Measurements from ENCODE around the gene OTUD4. TPM values are rescaled to one million over a fixed set of nuclear protein-coding genes. Genes with fewer than 3 reads are reported as not detected.
"Not testable (repeated sequence)": the region's sequence is repeated elsewhere in the genome, so short reads cannot be mapped to it uniquely, and the experiment has no call there.

Gene OTUD4
- total RNA-seq, 1 experiment from 2014 or later, result 16.7 TPM

GRCh38 chr4:145179281-145179860, 1.0 kb downstream of the OTUD4 start:
- peak; percentile 23 for DNase-seq (ENCODE audit: extremely low read depth, low read depth)

GRCh38 chr4:145178740-145179280, 1.6 kb downstream of the OTUD4 start:
- DNase-seq (ENCODE audit: extremely low read depth, low read depth), result no peak

GRCh38 chr4:145177906-145178538, 2.4 kb downstream of the OTUD4 start:
- DNase-seq (ENCODE audit: extremely low read depth, low read depth), result no peak

- DNase-seq (ENCODE audit: extremely low read depth, low read depth), result no peak
These were observed 2.9 kb downstream of the OTUD4 start for GRCh38 chr4:145177511-145177905.

GRCh38 chr4:145176641-145177432, 3.6 kb downstream of the OTUD4 start:
- no peak for DNase-seq (ENCODE audit: extremely low read depth, low read depth)

GRCh38 chr4:145171911-145172310, 8.5 kb downstream of the OTUD4 start:
- DNase-seq (ENCODE audit: extremely low read depth, low read depth), result no peak

- DNase-seq (ENCODE audit: extremely low read depth, low read depth), result no peak
These were observed 10.2 kb downstream of the OTUD4 start for GRCh38 chr4:145170223-145170622.

- DNase-seq (ENCODE audit: extremely low read depth, low read depth), result no peak
These were observed 11.7 kb downstream of the OTUD4 start for GRCh38 chr4:145168581-145169187.

GRCh38 chr4:145167887-145168286, 12.5 kb downstream of the OTUD4 start:
- no peak for DNase-seq (ENCODE audit: extremely low read depth, low read depth)

- no peak for DNase-seq (ENCODE audit: extremely low read depth, low read depth)
These were observed 18.8 kb downstream of the OTUD4 start for GRCh38 chr4:145161549-145161948.

GRCh38 chr4:145156986-145157385, 23.4 kb downstream of the OTUD4 start:
- no peak for DNase-seq (ENCODE audit: extremely low read depth, low read depth)

GRCh38 chr4:145155268-145155870, 25.0 kb downstream of the OTUD4 start:
- no peak for DNase-seq (ENCODE audit: extremely low read depth, low read depth)

GRCh38 chr4:145154573-145154972, 25.8 kb downstream of the OTUD4 start:
- peak; percentile 20 for DNase-seq (ENCODE audit: extremely low read depth, low read depth)

GRCh38 chr4:145153904-145154298, 26.5 kb downstream of the OTUD4 start:
- no peak for DNase-seq (ENCODE audit: extremely low read depth, low read depth)

- DNase-seq (ENCODE audit: extremely low read depth, low read depth), result no peak
These were observed 27.0 kb downstream of the OTUD4 start for GRCh38 chr4:145153181-145153903.

- DNase-seq (ENCODE audit: extremely low read depth, low read depth), result no peak
These were observed 31.4 kb downstream of the OTUD4 start for GRCh38 chr4:145148980-145149379.

GRCh38 chr4:145136219-145136618, 44.2 kb downstream of the OTUD4 start:
- DNase-seq (ENCODE audit: extremely low read depth, low read depth), result not testable (repeated sequence)

- no peak for DNase-seq (ENCODE audit: extremely low read depth, low read depth)
These were observed 47.8 kb downstream of the OTUD4 start for GRCh38 chr4:145132511-145133098.

GRCh38 chr4:145131848-145132247, 48.5 kb downstream of the OTUD4 start:
- no peak for DNase-seq (ENCODE audit: extremely low read depth, low read depth)

Measured in NCI-H460 (cell line).